ENCODE measurements around the gene LETM1. TPM values are rescaled to one million over a fixed set of nuclear protein-coding genes. Genes with fewer than 3 reads are reported as not detected.

Gene LETM1
- total and polyA plus RNA-seq, 2 donors (not counting 1 experiment from before 2014, with no cell fraction given): 28.5 to 45.1 TPM

GRCh38 chr4:1833307-1834046, 22.5 kb downstream of the LETM1 start:
- H3K4me3 ChIP-seq (ENCODE audit: control extremely low read depth in 1 of 5, extremely low read depth in 1 of 5, insufficient read depth in 1 of 5, low read depth in 2 of 5, low read length in 4 of 5): no peak overlapping the region
- ChIA-PET CTCF (interaction anchor here (1.1 to 3.8 kb wide), 2 partner anchors 13 to 66 kb away, joined by 3 to 21 read pairs; no protein-coding TSS in a partner anchor), POLR2A (no interaction called here)
- 66% methylated on average over 14 of the region's 14 CpGs for WGBS (ENCODE audit: insufficient coverage)
- Mint-ChIP-seq H3K27ac (peak overlapping the region; percentile 78), H3K9me3 (ENCODE audit: insufficient read depth) (no peaks in the 10 kb centered on the region), H3K27me3 (no peaks in the 10 kb centered on the region), H3K4me3 (peak overlapping the region; percentile 61), H3K4me1 (peaks cover 29% of the 10 kb centered on the region)
- peaks cover 1% of the 10 kb centered on the region for H3K79me2 ChIP-seq (ENCODE audit: control insufficient read depth, insufficient read depth, low read length)
- peak overlapping the region; percentile 10 for H2AFZ ChIP-seq (ENCODE audit: insufficient read depth, low read depth, low read length, poor library complexity, severe bottlenecking)
- H3K4me1 ChIP-seq (ENCODE audit: control insufficient read depth in 2 of 2, insufficient read depth in 2 of 2, low read length in 2 of 2): peaks cover 16 to 26% of the 10 kb centered on the region in 2 donors
- ATAC-seq (ENCODE audit: low read depth) (peak; percentile 4), DNase-seq (no peak)
- H3K27ac ChIP-seq (ENCODE audit: low read length in 2 of 2): peak overlapping the region; percentile 29 to 76
- H3K4me2 ChIP-seq (replicated peaks; ENCODE audit: low read depth, low read length, poor library complexity, severe bottlenecking): peak overlapping the region; percentile 61
- intact Hi-C loops (cut with micrococcal nuclease): loop anchor here (2.0 kb wide), 1 partner anchor 37 kb away; the partner anchor contains the start of gene NSD2
- H3K9me3 ChIP-seq (ENCODE audit: control extremely low read depth in 1 of 3, control insufficient read depth in 2 of 3, insufficient read depth in 1 of 3, low read length in 2 of 3): no peaks in the 10 kb centered on the region
- no peaks in the 10 kb centered on the region for H4K20me1 ChIP-seq (ENCODE audit: control insufficient read depth, insufficient read depth, low read length, poor library complexity, severe bottlenecking)
- H3K9ac ChIP-seq (ENCODE audit: low read length): peak overlapping the region; percentile 32
- H3K36me3 ChIP-seq (replicated peaks in 1 of 2; ENCODE audit: control extremely low read depth in 1 of 2, control insufficient read depth in 1 of 2, extremely low read depth in 1 of 2, insufficient read depth in 2 of 2, low read length in 1 of 2): peaks cover 0 to 43% of the 10 kb centered on the region in 2 experiments
- H3K27me3 ChIP-seq (replicated peaks in 1 of 4; ENCODE audit: control extremely low read depth in 1 of 4, control insufficient read depth in 3 of 4, insufficient read depth in 4 of 4, low read length in 3 of 4): no peaks in the 10 kb centered on the region
- TF ChIP-seq, protein P1, sequence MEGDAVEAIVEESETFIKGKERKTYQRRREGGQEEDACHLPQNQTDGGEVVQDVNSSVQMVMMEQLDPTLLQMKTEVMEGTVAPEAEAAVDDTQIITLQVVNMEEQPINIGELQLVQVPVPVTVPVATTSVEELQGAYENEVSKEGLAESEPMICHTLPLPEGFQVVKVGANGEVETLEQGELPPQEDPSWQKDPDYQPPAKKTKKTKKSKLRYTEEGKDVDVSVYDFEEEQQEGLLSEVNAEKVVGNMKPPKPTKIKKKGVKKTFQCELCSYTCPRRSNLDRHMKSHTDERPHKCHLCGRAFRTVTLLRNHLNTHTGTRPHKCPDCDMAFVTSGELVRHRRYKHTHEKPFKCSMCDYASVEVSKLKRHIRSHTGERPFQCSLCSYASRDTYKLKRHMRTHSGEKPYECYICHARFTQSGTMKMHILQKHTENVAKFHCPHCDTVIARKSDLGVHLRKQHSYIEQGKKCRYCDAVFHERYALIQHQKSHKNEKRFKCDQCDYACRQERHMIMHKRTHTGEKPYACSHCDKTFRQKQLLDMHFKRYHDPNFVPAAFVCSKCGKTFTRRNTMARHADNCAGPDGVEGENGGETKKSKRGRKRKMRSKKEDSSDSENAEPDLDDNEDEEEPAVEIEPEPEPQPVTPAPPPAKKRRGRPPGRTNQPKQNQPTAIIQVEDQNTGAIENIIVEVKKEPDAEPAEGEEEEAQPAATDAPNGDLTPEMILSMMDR (IDR thresholded peaks at IDR 0.05): no peak
- no peak for TF ChIP-seq EZH2 (IDR thresholded peaks at IDR 0.05; ENCODE audit: borderline replicate concordance, insufficient read depth, low read depth, low read length, poor library complexity, severe bottlenecking)

DNA sequence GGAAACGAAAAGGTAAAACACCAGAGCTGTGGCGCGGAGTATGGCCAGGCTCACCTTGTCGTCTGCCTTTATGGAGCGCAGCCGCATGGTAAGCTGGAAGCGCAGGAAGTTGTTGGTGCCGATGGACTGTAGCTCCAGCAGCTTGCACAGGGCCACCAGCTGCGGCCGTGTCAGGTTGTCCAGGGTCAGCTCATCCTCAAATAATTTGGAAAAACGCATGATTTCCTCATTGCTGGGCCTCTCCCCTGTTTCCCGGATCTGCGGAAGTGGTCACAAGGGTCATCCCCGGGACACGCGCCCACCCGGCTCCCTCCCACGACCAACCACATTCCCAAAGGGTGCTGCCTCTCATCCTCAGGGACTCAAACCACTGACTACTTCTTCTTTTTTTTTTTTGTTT, 23.3 kb downstream of the LETM1 start:
- no peak for DNase-seq
- Histone ChIP-seq H3K79me2 (ENCODE audit: control insufficient read depth, insufficient read depth, low read length) (no peaks in the 10 kb centered on the region), H3K9me3 (ENCODE audit: control extremely low read depth in 1 of 3, control insufficient read depth in 2 of 3, insufficient read depth in 1 of 3, low read length in 2 of 3) (no peaks in the 10 kb centered on the region), H3K4me2 (replicated peaks; ENCODE audit: low read depth, low read length, poor library complexity, severe bottlenecking) (no peak overlapping the region), H3K4me1 (ENCODE audit: control insufficient read depth in 2 of 2, insufficient read depth in 2 of 2, low read length in 2 of 2) (peaks cover 16 to 26% of the 10 kb centered on the region in 2 donors), H4K20me1 (ENCODE audit: control insufficient read depth, insufficient read depth, low read length, poor library complexity, severe bottlenecking) (no peaks in the 10 kb centered on the region), H3K36me3 (replicated peaks in 1 of 2; ENCODE audit: control extremely low read depth in 1 of 2, control insufficient read depth in 1 of 2, extremely low read depth in 1 of 2, insufficient read depth in 2 of 2, low read length in 1 of 2) (peaks cover 0 to 40% of the 10 kb centered on the region in 2 experiments), H3K27ac (ENCODE audit: low read length in 2 of 2) (no peak overlapping the region), H3K9ac (ENCODE audit: low read length) (no peak overlapping the region), H3K27me3 (replicated peaks in 1 of 4; ENCODE audit: control extremely low read depth in 1 of 4, control insufficient read depth in 3 of 4, insufficient read depth in 4 of 4, low read length in 3 of 4) (no peaks in the 10 kb centered on the region), H3K4me3 (ENCODE audit: control extremely low read depth in 1 of 5, extremely low read depth in 1 of 5, insufficient read depth in 1 of 5, low read depth in 2 of 5, low read length in 4 of 5) (no peak overlapping the region), H2AFZ (ENCODE audit: insufficient read depth, low read depth, low read length, poor library complexity, severe bottlenecking) (no peak overlapping the region)
- H3K9me3 Mint-ChIP-seq (ENCODE audit: insufficient read depth): no peaks in the 10 kb centered on the region
- WGBS (ENCODE audit: insufficient coverage): 71% methylated on average over 18 of the region's 18 CpGs
- ChIA-PET CTCF (interaction anchor here (0.6 to 3.8 kb wide), 2 partner anchors 66 to 914 kb away, joined by 4 to 21 read pairs; no protein-coding TSS in a partner anchor), POLR2A (no interaction called here)
- H3K27ac Mint-ChIP-seq: no peak overlapping the region
- ATAC-seq (ENCODE audit: low read depth): no peak
- no peak overlapping the region for H3K4me3 Mint-ChIP-seq
- TF ChIP-seq EZH2 (IDR thresholded peaks at IDR 0.05; ENCODE audit: borderline replicate concordance, insufficient read depth, low read depth, low read length, poor library complexity, severe bottlenecking): no peak
- TF ChIP-seq, protein P1 (IDR thresholded peaks at IDR 0.05): no peak
- intact Hi-C loops (cut with micrococcal nuclease): no loop called here
- H3K4me1 Mint-ChIP-seq: peaks cover 29% of the 10 kb centered on the region
- no peaks in the 10 kb centered on the region for H3K27me3 Mint-ChIP-seq
